HepG2 (cell line): ENCODE results near the gene GHRH. TPM values are rescaled to one million over a fixed set of nuclear protein-coding genes. Genes with fewer than 3 reads are reported as not detected.

Experiments used
- ATAC-seq: fragments of 200-7000 bp; cut with Tn5 transposase; 3 replicates; pipeline ENCODE4 v1.9.1; 2020; ENCODE audit warnings: mild to moderate bottlenecking, moderate library complexity
- BruUV-seq: library from RNA; stranded (reverse); fragments of 400-500 nt; replicated peaks from 2 replicates; lab custom pipeline; 2021; lab: Mats Ljungman, UMichigan
- CTCF ChIA-PET: fragments of 300-600 bp; formaldehyde crosslinking; extraction: SDS; loops from one replicate; lab custom pipeline; 2021; ENCODE audit warnings: low total read pairs, inconsistent platforms, low intra/inter-chr PET ratio; lab: Yijun Ruan, JAX
- POLR2A ChIA-PET: fragments of 350-600 bp; sonication (Branson Sonifier 250); formaldehyde crosslinking; loops from one replicate; lab custom pipeline; 2020; ENCODE audit warnings: antibody characterized with exemption, inconsistent platforms; lab: Yijun Ruan, JAX
- DNase-seq: peaks from one replicate; pipeline ENCODE4 v3.0.0-alpha.2; 2015; ENCODE audit warnings: low spot score
- FAIRE-seq: peaks from 3 replicates; lab custom pipeline; 2011; peaks lifted over from hg19 to GRCh38; lab: Jason Lieb, UNC
- H2AFZ ChIP-seq: one replicate; pipeline ENCODE4 v1.6.1; 2011; ENCODE audit warnings: low read length, inconsistent platforms
- H3K27ac ChIP-seq: fragments of 300-600 bp; 3 replicates; pipeline ENCODE4 v1.8.0; 2011; ENCODE audit warnings: mixed run types, mild to moderate bottlenecking, mixed read lengths, low read length, inconsistent platforms; ENCODE audit not compliant: insufficient read depth; ENCODE audit errors: extremely low read length
- H3K27me3 ChIP-seq, 2 experiments: fragments of 200-600 bp in 1 of 2; 2 replicates in 1 of 2; 3 replicates in 1 of 2; pipeline versions ENCODE4 v1.6.0 to v1.8.0; 2011; ENCODE audit warnings: low read length in 2 of 2, mild to moderate bottlenecking in 2 of 2, moderate library complexity in 2 of 2, inconsistent platforms in 1 of 2; ENCODE audit not compliant: insufficient read depth in 2 of 2, control insufficient read depth in 1 of 2
- H3K36me3 ChIP-seq, 2 experiments: fragments of 200-600 bp in 1 of 2; replicated peaks in 1 of 2; 2 replicates in 1 of 2; 3 replicates in 1 of 2; pipeline versions ENCODE4 v1.5.1 to v1.8.0; 2011; ENCODE audit warnings: low read length in 2 of 2, inconsistent platforms in 1 of 2; ENCODE audit not compliant: insufficient read depth in 2 of 2, control insufficient read depth in 1 of 2
- H3K4me1 ChIP-seq: 2 replicates; pipeline ENCODE4 v1.5.1; 2012; ENCODE audit warnings: low read length, inconsistent platforms; ENCODE audit not compliant: insufficient read depth
- H3K4me2 ChIP-seq: 2 replicates; pipeline ENCODE4 v1.6.0; 2011; ENCODE audit warnings: low read depth, low read length, inconsistent platforms
- H3K4me3 ChIP-seq, 3 experiments: fragments of 200-600 bp in 1 of 3; sonication (generic), shearing (Covaris generic) in 1 of 3; replicated peaks in 1 of 3; 2 replicates each; pipeline ENCODE4 v1.5.1; 2011 to 2016; ENCODE audit warnings: low read length in 3 of 3, inconsistent platforms in 2 of 3, low read depth in 2 of 3, mild to moderate bottlenecking in 2 of 3, control low read depth in 1 of 3, mixed read lengths in 1 of 3; ENCODE audit not compliant: insufficient read depth in 1 of 3
- H3K79me2 ChIP-seq: one replicate; pipeline ENCODE4 v1.6.1; 2011; ENCODE audit warnings: low read length, inconsistent platforms; ENCODE audit not compliant: insufficient read depth
- H3K9ac ChIP-seq: 2 replicates; pipeline ENCODE4 v1.6.0; 2011; ENCODE audit warnings: mild to moderate bottlenecking, low read depth, low read length, inconsistent platforms; ENCODE audit not compliant: insufficient read depth
- H3K9me3 ChIP-seq: 2 replicates; pipeline ENCODE4 v1.5.1; 2012; ENCODE audit warnings: mild to moderate bottlenecking, low read length
- H4K20me1 ChIP-seq: 2 replicates; pipeline ENCODE4 v1.6.0; 2011; ENCODE audit warnings: inconsistent platforms, mild to moderate bottlenecking, low read length, moderate library complexity; ENCODE audit not compliant: insufficient read depth
- FUBP1 ChIP-seq: sonication (generic); formaldehyde crosslinking; IDR thresholded peaks from 2 replicates; pipeline ENCODE4 v1.5.1; 2020; ENCODE audit warnings: missing genetic modification reagents, mild to moderate bottlenecking, borderline replicate concordance
- HNRNPL ChIP-seq: fragments of 200-400 bp; formaldehyde crosslinking; IDR thresholded peaks from 2 replicates; pipeline ENCODE4 v1.6.1; 2017; ENCODE audit warnings: mild to moderate bottlenecking, low read depth, low read length
- KDM5A ChIP-seq: fragments of 200-600 bp; sonication (generic); IDR thresholded peaks from 2 replicates; pipeline ENCODE4 v1.7.0; 2018; ENCODE audit warnings: antibody characterized with exemption, mild to moderate bottlenecking, low read length, borderline replicate concordance
- MXI1 ChIP-seq: IDR thresholded peaks from 3 replicates; pipeline ENCODE4 v1.6.1; 2012; ENCODE audit warnings: low read depth, low read length, inconsistent platforms, borderline replicate concordance
- NONO ChIP-seq, 2 experiments: fragments of 450-650 bp in 1 of 2; sonication (generic) in 1 of 2; formaldehyde crosslinking in 1 of 2; IDR thresholded peaks in 1 of 2; conservative IDR thresholded peaks in 1 of 2; 2 replicates each; pipeline versions ENCODE4 v1.6.1 to v1.8.0; 2017 to 2022; ENCODE audit warnings: mild to moderate bottlenecking in 1 of 2, missing genetic modification reagents in 1 of 2, moderate library complexity in 1 of 2
- REL ChIP-seq: sonication (generic); formaldehyde crosslinking; conservative IDR thresholded peaks from 2 replicates; pipeline ENCODE4 v1.8.0; 2022; ENCODE audit warnings: mild to moderate bottlenecking, missing genetic modification reagents, moderate library complexity
- TRIM24 ChIP-seq: sonication (generic); formaldehyde crosslinking; IDR thresholded peaks from 2 replicates; pipeline ENCODE4 v1.8.0; 2022; ENCODE audit warnings: mild to moderate bottlenecking, missing genetic modification reagents
- ZBTB38 ChIP-seq: sonication (generic); formaldehyde crosslinking; IDR thresholded peaks from 2 replicates; pipeline ENCODE4 v1.5.1; 2020; ENCODE audit warnings: mild to moderate bottlenecking, missing genetic modification reagents
- ZNF747 ChIP-seq: sonication (generic); formaldehyde crosslinking; IDR thresholded peaks from 2 replicates; pipeline ENCODE4 v1.8.1; 2023; ENCODE audit warnings: missing genetic modification reagents, mild to moderate bottlenecking, borderline replicate concordance
- WGBS: methylation state at CpG from one replicate; pipeline ENCODE4 v1.1.6; 2017; ENCODE audit warnings: low lambda C conversion rate; 5-methylcytosine and 5-hydroxymethylcytosine counted together
- in situ Hi-C: cut with HindIII; loops from 2 replicates; pipeline ENCODE4 v1.10.0; 2017; ENCODE audit warnings: low pct_unique_long_range_greater_than_20kb; ENCODE audit not compliant: extremely low pct_ligation_motif_present
- intact Hi-C: fragments of 100-400 bp; cut with micrococcal nuclease; formaldehyde crosslinking; loops from one replicate; pipeline ENCODE4 v1.10.0; 2022; ENCODE audit not compliant: unreplicated experiment
- polyA plus RNA-seq, 8 experiments: library from polyadenylated mRNA; depleted of rRNA in 3 of 8; stranded (reverse) in 7 of 8; unstranded in 1 of 8; fragments of >200 nt; fragmentation: Illumina TruSeq in 4 of 8; extraction: Trizol in 4 of 8; gene quantifications; 2 replicates each; pipeline versions ENCODE4 v1.2.1 to v1.2.3, GENCODE V29; 2011 to 2016; ENCODE audit warnings: low read depth in 4 of 8, missing spikeins in 1 of 8, mixed read lengths in 1 of 8; ENCODE audit not compliant: insufficient read depth in 1 of 8
- total RNA-seq, 5 experiments: library from RNA; depleted of rRNA; stranded (reverse); fragments of >200 nt; fragmentation: Illumina TruSeq; extraction: Trizol; gene quantifications; 2 replicates each; pipeline ENCODE4 v1.2.3, GENCODE V29; 2016; ENCODE audit warnings: low read depth in 1 of 5
- TF ChIP-seq, protein P1 (sequence below): sonication (generic); formaldehyde crosslinking; IDR thresholded peaks from 2 replicates; pipeline ENCODE4 v1.5.1; 2020; ENCODE audit warnings: mild to moderate bottlenecking, missing genetic modification reagents

The GHRH gene
- total and polyA plus RNA-seq, 2 of the 13 experiments (the other 11 are each of a cell fraction or from before 2014, with no cell fraction given) = not detected

DNA sequence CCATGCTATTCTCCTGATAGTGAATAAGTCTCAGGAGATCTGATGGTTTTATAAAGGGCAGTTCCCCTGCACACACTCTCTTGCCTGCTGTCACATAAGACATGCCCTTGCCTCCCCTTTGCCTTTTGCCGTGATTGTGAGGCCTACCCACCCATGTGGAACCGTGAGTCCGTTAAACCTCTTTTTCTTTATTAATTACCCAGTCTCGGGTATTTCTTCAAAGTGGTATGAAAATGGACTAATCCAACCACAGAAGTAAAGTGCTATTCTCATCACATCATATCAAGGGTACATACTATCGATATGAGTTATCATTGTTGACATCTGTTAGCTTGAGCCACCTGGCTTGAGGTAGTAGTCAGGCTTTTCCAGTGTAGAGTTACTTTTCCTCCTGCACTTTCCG is 30.1 kb upstream of the GHRH start:
- WGBS = 98% methylated on average over 6 of the region's 6 CpGs
- FAIRE-seq (no peak), DNase-seq (no peak), ATAC-seq (no peak)
- ChIA-PET CTCF (no interaction called here), POLR2A (interaction anchor here (2.8 kb wide), 1 partner anchor 48 kb away, joined by 16 read pairs; no protein-coding TSS in a partner anchor)
- no peaks in the 10 kb centered on the region for H4K20me1 ChIP-seq
- H3K9me3 ChIP-seq = no peaks in the 10 kb centered on the region
- H3K27ac ChIP-seq = no peak overlapping the region
- H3K27me3 ChIP-seq = no peaks in the 10 kb centered on the region; a peak in 1 of 5 replicates
- intact Hi-C loops = no loop called here
- no peak overlapping the region for H3K9ac ChIP-seq
- H3K36me3 ChIP-seq = peaks cover 1 to 12% of the 10 kb centered on the region in 2 experiments; a peak in 3 of 5 replicates
- BruUV-seq = no TSS peak
- in situ Hi-C loops = no loop called here
- no peak overlapping the region for H3K4me2 ChIP-seq
- peaks cover 61% of the 10 kb centered on the region for H3K79me2 ChIP-seq
- H3K4me1 ChIP-seq = peaks cover 47% of the 10 kb centered on the region
- no peak overlapping the region for H2AFZ ChIP-seq
- no peak overlapping the region for H3K4me3 ChIP-seq
- no peak for TF ChIP-seq NONO (IDR thresholded peaks at IDR 0.05)
- no peak for TF ChIP-seq NONO (CRISPR knock-in tag; conservative IDR thresholded peaks at IDR 0.05)
- TF ChIP-seq, protein P1, sequence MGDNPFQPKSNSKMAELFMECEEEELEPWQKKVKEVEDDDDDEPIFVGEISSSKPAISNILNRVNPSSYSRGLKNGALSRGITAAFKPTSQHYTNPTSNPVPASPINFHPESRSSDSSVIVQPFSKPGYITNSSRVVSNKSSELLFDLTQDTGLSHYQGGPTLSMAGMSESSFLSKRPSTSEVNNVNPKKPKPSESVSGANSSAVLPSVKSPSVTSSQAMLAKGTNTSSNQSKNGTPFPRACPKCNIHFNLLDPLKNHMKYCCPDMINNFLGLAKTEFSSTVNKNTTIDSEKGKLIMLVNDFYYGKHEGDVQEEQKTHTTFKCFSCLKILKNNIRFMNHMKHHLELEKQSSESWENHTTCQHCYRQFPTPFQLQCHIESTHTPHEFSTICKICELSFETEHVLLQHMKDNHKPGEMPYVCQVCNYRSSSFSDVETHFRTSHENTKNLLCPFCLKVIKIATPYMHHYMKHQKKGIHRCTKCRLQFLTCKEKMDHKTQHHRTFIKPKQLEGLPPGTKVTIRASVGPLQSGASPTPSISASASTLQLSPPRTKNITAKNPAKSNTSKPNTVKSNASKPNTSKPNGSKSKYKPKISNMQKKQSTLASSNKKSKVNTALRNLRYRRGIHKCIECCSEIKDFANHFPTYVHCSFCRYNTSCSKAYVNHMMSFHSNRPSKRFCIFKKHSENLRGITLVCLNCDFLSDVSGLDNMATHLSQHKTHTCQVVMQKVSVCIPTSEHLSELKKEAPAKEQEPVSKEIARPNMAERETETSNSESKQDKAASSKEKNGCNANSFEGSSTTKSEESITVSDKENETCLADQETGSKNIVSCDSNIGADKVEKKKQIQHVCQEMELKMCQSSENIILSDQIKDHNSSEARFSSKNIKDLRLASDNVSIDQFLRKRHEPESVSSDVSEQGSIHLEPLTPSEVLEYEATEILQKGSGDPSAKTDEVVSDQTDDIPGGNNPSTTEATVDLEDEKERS = 0 out of 2 replicates have a peak, but pooled peaks have one; percentile 14

- Histone ChIP-seq H3K79me2 (peaks cover 48% of the 10 kb centered on the region), H3K9ac (peak overlapping the region; percentile 98), H3K4me3 (peak overlapping the region; percentile 84 to 93 (median 86)), H3K27me3 (no peaks in the 10 kb centered on the region; a peak in 1 of 5 replicates), H3K4me2 (peak overlapping the region; percentile 86), H3K9me3 (no peaks in the 10 kb centered on the region), H3K4me1 (peaks cover 61% of the 10 kb centered on the region), H3K27ac (peak overlapping the region; percentile 90), H3K36me3 (peaks cover 1 to 12% of the 10 kb centered on the region in 2 experiments; a peak in 3 of 5 replicates), H2AFZ (no peak overlapping the region), H4K20me1 (no peaks in the 10 kb centered on the region)
- BruUV-seq = no TSS peak
- ChIA-PET POLR2A (interaction anchor here (1.1 to 3.8 kb wide), 19 partner anchors 9 to 238 kb away, joined by 3 to 37 read pairs (median 8); partner anchors contain the start of genes BLCAP and SRC), CTCF (no interaction called here)
- ATAC-seq = peak; percentile 13
- in situ Hi-C loops (no loop called here), intact Hi-C loops (no loop called here)
- WGBS = 18% methylated on average over 21 of the region's 21 CpGs
- DNase-seq = no peak
- no peak for FAIRE-seq
- TF ChIP-seq REL (CRISPR knock-in tag) = no peak
- TF ChIP-seq KDM5A = no peak; the same call in 1 of the 2 replicates
- no peak for TF ChIP-seq HNRNPL
- peak; percentile 64 for TF ChIP-seq ZBTB38 (CRISPR knock-in tag)
- TF ChIP-seq FUBP1 = no peak
- no peak for TF ChIP-seq MXI1
- TF ChIP-seq ZNF747 = 0 out of 2 replicates have a peak, but pooled peaks have one; percentile 9
- TF ChIP-seq TRIM24 = no peak
Observed at GRCh38 chr20:37290158-37290810, 28.7 kb upstream of the GHRH start.
